Upper lobe of left lung (tissue), 6 donors: ENCODE measurements around the gene ACKR3. TPM values are rescaled to one million over a fixed set of nuclear protein-coding genes. Genes with fewer than 3 reads are reported as not detected.

Experiments
- ATAC-seq, 2 donors: fragments of 200-7000 bp; cut with Tn5 transposase; one replicate each; pipeline ENCODE4 v1.9.1; 2022; ENCODE audit warnings: mild to moderate bottlenecking in 2 of 2, moderate library complexity in 2 of 2; ENCODE audit not compliant: low FRiP score in 2 of 2
- DNase-seq, 2 donors: peaks; one replicate each; pipeline ENCODE4 v3.0.0-alpha.2; 2019 to 2020
- H3K27ac ChIP-seq, 4 donors: fragments of 200-600 bp; sonication (generic); one replicate each; pipeline ENCODE4 v1.5.1; 2016 to 2019
- H3K27me3 ChIP-seq, 4 donors: fragments of 200-600 bp; sonication (generic); one replicate each; pipeline ENCODE4 v1.5.1; 2017 to 2019
- H3K36me3 ChIP-seq, 4 donors: fragments of 200-600 bp; sonication (generic); one replicate each; pipeline ENCODE4 v1.5.1; 2016 to 2019
- H3K4me1 ChIP-seq, 4 donors: fragments of 200-600 bp; sonication (generic); one replicate each; pipeline ENCODE4 v1.5.1; 2018 to 2019
- H3K4me3 ChIP-seq, 4 donors: fragments of 200-600 bp; sonication (generic); one replicate each; pipeline ENCODE4 v1.5.1; 2017 to 2019; ENCODE audit warnings: mild to moderate bottlenecking in 2 of 4, moderate library complexity in 1 of 4
- H3K9me3 ChIP-seq, 4 donors: fragments of 200-600 bp; sonication (generic); one replicate each; pipeline ENCODE4 v1.5.1; 2018 to 2019
- CTCF ChIP-seq, 6 experiments: fragments of 450-650 bp in 4 of 6; fragments of 200-600 bp in 2 of 6; sonication (generic) in 2 of 6; IDR thresholded peaks; one replicate each; pipeline ENCODE4 v1.5.1; 2016 to 2019; ENCODE audit warnings: antibody characterized with exemption in 6 of 6
- EP300 ChIP-seq, 4 donors: sonication (generic); formaldehyde crosslinking; IDR thresholded peaks; one replicate each; pipeline ENCODE4 v1.5.1; 2017; ENCODE audit warnings: antibody characterized with exemption in 4 of 4, control low read depth in 2 of 4
- POLR2A ChIP-seq, 4 donors: fragments of 450-650 bp; IDR thresholded peaks; one replicate each; pipeline ENCODE4 v1.5.1; 2016 to 2017; ENCODE audit warnings: antibody characterized with exemption in 4 of 4, mild to moderate bottlenecking in 2 of 4
- POLR2AphosphoS5 ChIP-seq, 2 donors: sonication (generic); formaldehyde crosslinking; IDR thresholded peaks; one replicate each; pipeline ENCODE4 v1.5.1; 2017; ENCODE audit warnings: antibody characterized with exemption in 2 of 2
- WGBS, 2 donors: methylation state at CpG; one replicate each; pipeline ENCODE4 v1.1.5; 2017 to 2018; 5-methylcytosine and 5-hydroxymethylcytosine counted together
- total RNA-seq, 6 donors: library from RNA; depleted of rRNA in 4 of 6; stranded (reverse); fragments of >200 nt in 4 of 6; gene quantifications; one replicate each; pipeline versions ENCODE4 v1.1.0 to v1.2.1, GENCODE V29; 2016 to 2021
- donor health status: DM: no; HTN: no; CAD: no; lungs with moderate emphysema.
- donor health status: DM: no; HTN: yes; CAD: no; lungs with severe emphysema.

Gene ACKR3
- total RNA-seq, 6 donors from 2014 or later, result 3.9 to 28.5 (median 10.5) TPM

- H3K36me3 ChIP-seq, result no peaks in the 10 kb centered on the region
- H3K27me3 ChIP-seq, result no peaks in the 10 kb centered on the region
- no peak for ATAC-seq
- 76 to 77% methylated on average over 4 of the region's 4 CpGs for WGBS, 2 donors
- DNase-seq, result no peak
- no peak overlapping the region for H3K27ac ChIP-seq
- no peak overlapping the region for H3K4me3 ChIP-seq
- peaks cover 0 to 2% (median 0%) of the 10 kb centered on the region in 4 donors for H3K4me1 ChIP-seq
- TF ChIP-seq POLR2AphosphoS5 (IDR thresholded peaks at IDR 0.05), result no peak
- no peak for TF ChIP-seq EP300 (IDR thresholded peaks at IDR 0.05)
- no peak for TF ChIP-seq POLR2A (IDR thresholded peaks at IDR 0.05)
- no peak for TF ChIP-seq CTCF (IDR thresholded peaks at IDR 0.05)
- no peaks in the 10 kb centered on the region for H3K9me3 ChIP-seq
These were observed 28.5 kb upstream of the ACKR3 start for GRCh38 chr2:236541008-236541562.

- Histone ChIP-seq H3K36me3 (no peaks in the 10 kb centered on the region), H3K9me3 (no peaks in the 10 kb centered on the region), H3K27ac (no peak overlapping the region), H3K4me1 (peaks cover 0 to 6% (median 2%) of the 10 kb centered on the region in 4 donors), H3K4me3 (no peak overlapping the region), H3K27me3 (no peaks in the 10 kb centered on the region)
- WGBS, 2 donors, result 95 to 99% methylated on average over 13 of the region's 13 CpGs
- TF ChIP-seq POLR2A (IDR thresholded peaks at IDR 0.05) (no peak), EP300 (IDR thresholded peaks at IDR 0.05) (no peak), CTCF (IDR thresholded peaks at IDR 0.05) (no peak), POLR2AphosphoS5 (IDR thresholded peaks at IDR 0.05) (no peak)
- DNase-seq (peak in 1 of 2 donors; percentile 25), ATAC-seq (no peak)
These were observed 25.3 kb upstream of the ACKR3 start for GRCh38 chr2:236544362-236544761.

- H3K27ac ChIP-seq, result no peak overlapping the region
- no peak for TF ChIP-seq CTCF (IDR thresholded peaks at IDR 0.05)
- TF ChIP-seq POLR2A (IDR thresholded peaks at IDR 0.05), result no peak
- TF ChIP-seq EP300 (IDR thresholded peaks at IDR 0.05), result no peak
- no peak for TF ChIP-seq POLR2AphosphoS5 (IDR thresholded peaks at IDR 0.05)
- ATAC-seq, result no peak
- peaks cover 0 to 6% (median 2%) of the 10 kb centered on the region in 4 donors for H3K4me1 ChIP-seq
- H3K36me3 ChIP-seq, result no peaks in the 10 kb centered on the region
- no peak overlapping the region for H3K4me3 ChIP-seq
- H3K27me3 ChIP-seq, result no peaks in the 10 kb centered on the region
- 76 to 81% methylated on average over 11 of the region's 11 CpGs for WGBS, 2 donors
- H3K9me3 ChIP-seq, result no peaks in the 10 kb centered on the region
- DNase-seq, result no peak
These were observed 24.4 kb upstream of the ACKR3 start for GRCh38 chr2:236545248-236545658.

GRCh38 chr2:236545814-236546480 is 23.7 kb upstream of the ACKR3 start:
- Histone ChIP-seq H3K9me3 (no peaks in the 10 kb centered on the region), H3K4me3 (no peak overlapping the region), H3K4me1 (peaks cover 0 to 6% (median 2%) of the 10 kb centered on the region in 4 donors), H3K27ac (peak overlapping the region in 1 of 4 donors; percentile 23), H3K36me3 (no peaks in the 10 kb centered on the region), H3K27me3 (no peaks in the 10 kb centered on the region)
- DNase-seq, result no peak
- ATAC-seq, result peak in 1 of 2 donors; percentile 31
- TF ChIP-seq EP300 (IDR thresholded peaks at IDR 0.05) (no peak), CTCF (IDR thresholded peaks at IDR 0.05) (no peak), POLR2AphosphoS5 (IDR thresholded peaks at IDR 0.05) (no peak), POLR2A (IDR thresholded peaks at IDR 0.05) (no peak)
- WGBS, 2 donors, result 46 to 62% methylated on average over 13 of the region's 13 CpGs
